ENCODE data around the gene SCRT2. TPM values are rescaled to one million over a fixed set of nuclear protein-coding genes. Genes with fewer than 3 reads are reported as not detected.

SCRT2 gene
- total RNA-seq, 2 experiments from 2014 or later = not detected

- peaks cover 63% of the 10 kb centered on the region for H3K27me3 Mint-ChIP-seq
- peaks cover 12% of the 10 kb centered on the region for H3K4me1 Mint-ChIP-seq
- H3K36me3 Mint-ChIP-seq (ENCODE audit: low read depth) = peaks cover 3% of the 10 kb centered on the region
- H3K9me3 Mint-ChIP-seq = no peaks in the 10 kb centered on the region
- H3K27ac Mint-ChIP-seq = no peak overlapping the region
- DNase-seq = no peak
- no peak overlapping the region for H3K4me3 Mint-ChIP-seq
- CTCF ChIA-PET = interaction anchor here (0.8 kb wide), 1 partner anchor 10 kb away, joined by 3 read pairs; no protein-coding TSS in a partner anchor
- POLR2A ChIA-PET = no interaction called here
Observed at GRCh38 chr20:675033-675452, 559 bp downstream of the SCRT2 start.

- Mint-ChIP-seq H3K36me3 (ENCODE audit: low read depth) (peaks cover 3% of the 10 kb centered on the region), H3K4me3 (no peak overlapping the region), H3K9me3 (no peaks in the 10 kb centered on the region), H3K27ac (no peak overlapping the region), H3K27me3 (peaks cover 58% of the 10 kb centered on the region), H3K4me1 (peaks cover 12% of the 10 kb centered on the region)
- CTCF ChIA-PET = interaction anchor here (0.7 kb wide), 1 partner anchor 266 kb away, joined by 3 read pairs; no protein-coding TSS in a partner anchor
- no peak for DNase-seq
- POLR2A ChIA-PET = no interaction called here
Observed at GRCh38 chr20:673603-674001, 2.0 kb downstream of the SCRT2 start.

GRCh38 chr20:672963-673602 is 2.5 kb downstream of the SCRT2 start:
- CTCF ChIA-PET = interaction anchor here (0.7 kb wide), 1 partner anchor 266 kb away, joined by 3 read pairs; no protein-coding TSS in a partner anchor

GRCh38 chr20:671252-672030 is 4.2 kb downstream of the SCRT2 start:
- Mint-ChIP-seq H3K9me3 (no peaks in the 10 kb centered on the region), H3K27ac (no peak overlapping the region), H3K36me3 (ENCODE audit: low read depth) (peaks cover 3% of the 10 kb centered on the region), H3K4me3 (no peak overlapping the region), H3K27me3 (peaks cover 51% of the 10 kb centered on the region), H3K4me1 (peaks cover 12% of the 10 kb centered on the region)
- CTCF ChIA-PET = interaction anchor here (1.0 kb wide), 1 partner anchor 26 kb away, joined by 3 read pairs; no protein-coding TSS in a partner anchor
- DNase-seq = no peak
- POLR2A ChIA-PET = no interaction called here

More at GRCh38 chr20:672963-673602, 2.5 kb downstream of the SCRT2 start:
- H3K4me3 Mint-ChIP-seq = no peak overlapping the region
- no peaks in the 10 kb centered on the region for H3K9me3 Mint-ChIP-seq
- H3K27me3 Mint-ChIP-seq = peaks cover 54% of the 10 kb centered on the region
- no peak overlapping the region for H3K27ac Mint-ChIP-seq
- H3K4me1 Mint-ChIP-seq = peaks cover 12% of the 10 kb centered on the region
- POLR2A ChIA-PET = no interaction called here
- peaks cover 3% of the 10 kb centered on the region for H3K36me3 Mint-ChIP-seq (ENCODE audit: low read depth)
- no peak for DNase-seq

GRCh38 chr20:669573-669972 is 6.0 kb downstream of the SCRT2 start:
- Mint-ChIP-seq H3K9me3 (no peaks in the 10 kb centered on the region), H3K27me3 (peaks cover 53% of the 10 kb centered on the region), H3K36me3 (ENCODE audit: low read depth) (no peaks in the 10 kb centered on the region), H3K4me1 (peaks cover 9% of the 10 kb centered on the region), H3K27ac (no peak overlapping the region), H3K4me3 (no peak overlapping the region)
- POLR2A ChIA-PET = no interaction called here
- CTCF ChIA-PET = interaction anchor here (1.1 to 1.3 kb wide), 3 partner anchors 22 to 287 kb away, joined by 3 to 5 read pairs (median 3); no protein-coding TSS in a partner anchor
- no peak for DNase-seq

- CTCF ChIA-PET = interaction anchor here (1.1 to 1.3 kb wide), 2 partner anchors 21 to 288 kb away, joined by 3 read pairs; no protein-coding TSS in a partner anchor
- DNase-seq = no peak
- H3K36me3 Mint-ChIP-seq (ENCODE audit: low read depth) = no peaks in the 10 kb centered on the region
- no peak overlapping the region for H3K4me3 Mint-ChIP-seq
- H3K27me3 Mint-ChIP-seq = peaks cover 47% of the 10 kb centered on the region
- H3K9me3 Mint-ChIP-seq = no peaks in the 10 kb centered on the region
- POLR2A ChIA-PET = no interaction called here
- peaks cover 7% of the 10 kb centered on the region for H3K4me1 Mint-ChIP-seq
- H3K27ac Mint-ChIP-seq = no peak overlapping the region
Observed at GRCh38 chr20:668638-669037, 7.0 kb downstream of the SCRT2 start.

GRCh38 chr20:668050-668449 is 7.6 kb downstream of the SCRT2 start:
- Mint-ChIP-seq H3K9me3 (no peaks in the 10 kb centered on the region), H3K4me3 (no peak overlapping the region), H3K27me3 (peaks cover 48% of the 10 kb centered on the region), H3K27ac (no peak overlapping the region), H3K4me1 (peaks cover 9% of the 10 kb centered on the region), H3K36me3 (ENCODE audit: low read depth) (no peaks in the 10 kb centered on the region)
- no peak for DNase-seq
- ChIA-PET CTCF (interaction anchor here (1.2 to 1.6 kb wide), 4 partner anchors 12 to 28 kb away, joined by 3 to 7 read pairs (median 6); partner anchors contain the start of gene SRXN1), POLR2A (no interaction called here)

- Mint-ChIP-seq H3K9me3 (no peaks in the 10 kb centered on the region), H3K27ac (no peak overlapping the region), H3K4me3 (no peak overlapping the region), H3K36me3 (ENCODE audit: low read depth) (no peaks in the 10 kb centered on the region), H3K4me1 (peaks cover 10% of the 10 kb centered on the region), H3K27me3 (peaks cover 48% of the 10 kb centered on the region)
- ChIA-PET POLR2A (no interaction called here), CTCF (interaction anchor here (0.7 to 1.6 kb wide), 14 partner anchors 9 to 426 kb away, joined by 3 to 7 read pairs (median 4); partner anchors contain the start of gene SRXN1)
- DNase-seq = peak; percentile 67
Observed at GRCh38 chr20:667351-668034, 8.1 kb downstream of the SCRT2 start.

GRCh38 chr20:666877-667276 is 8.7 kb downstream of the SCRT2 start:
- Mint-ChIP-seq H3K27ac (no peak overlapping the region), H3K36me3 (ENCODE audit: low read depth) (no peaks in the 10 kb centered on the region), H3K9me3 (no peaks in the 10 kb centered on the region), H3K4me1 (peaks cover 10% of the 10 kb centered on the region), H3K27me3 (peaks cover 44% of the 10 kb centered on the region), H3K4me3 (no peak overlapping the region)
- POLR2A ChIA-PET = no interaction called here
- no peak for DNase-seq
- CTCF ChIA-PET = interaction anchor here (0.7 to 1.6 kb wide), 14 partner anchors 9 to 426 kb away, joined by 3 to 7 read pairs (median 4); partner anchors contain the start of gene SRXN1

GRCh38 chr20:665276-665675 is 10.3 kb downstream of the SCRT2 start:
- Mint-ChIP-seq H3K27ac (no peak overlapping the region), H3K4me3 (no peak overlapping the region), H3K27me3 (peaks cover 52% of the 10 kb centered on the region), H3K4me1 (peaks cover 5% of the 10 kb centered on the region), H3K36me3 (ENCODE audit: low read depth) (no peaks in the 10 kb centered on the region), H3K9me3 (no peaks in the 10 kb centered on the region)
- POLR2A ChIA-PET = no interaction called here
- CTCF ChIA-PET = interaction anchor here (0.6 to 1.9 kb wide), 6 partner anchors 10 to 42 kb away, joined by 3 to 7 read pairs (median 4); partner anchors contain the start of genes SCRT2 and SRXN1
- no peak for DNase-seq

GRCh38 chr20:664576-664975 is 11.0 kb downstream of the SCRT2 start:
- Mint-ChIP-seq H3K4me3 (no peak overlapping the region), H3K36me3 (ENCODE audit: low read depth) (no peaks in the 10 kb centered on the region), H3K9me3 (no peaks in the 10 kb centered on the region), H3K27ac (no peak overlapping the region), H3K4me1 (peaks cover 5% of the 10 kb centered on the region), H3K27me3 (peaks cover 52% of the 10 kb centered on the region)
- no peak for DNase-seq
- POLR2A ChIA-PET = no interaction called here
- CTCF ChIA-PET = interaction anchor here (0.6 to 1.9 kb wide), 6 partner anchors 11 to 41 kb away, joined by 3 to 7 read pairs (median 4); partner anchors contain the start of genes SCRT2 and SRXN1

GRCh38 chr20:664151-664550 is 11.5 kb downstream of the SCRT2 start:
- Mint-ChIP-seq H3K27me3 (peaks cover 52% of the 10 kb centered on the region), H3K27ac (no peak overlapping the region), H3K36me3 (ENCODE audit: low read depth) (no peaks in the 10 kb centered on the region), H3K9me3 (no peaks in the 10 kb centered on the region), H3K4me3 (no peak overlapping the region), H3K4me1 (peaks cover 5% of the 10 kb centered on the region)
- DNase-seq = no peak
- ChIA-PET POLR2A (no interaction called here), CTCF (interaction anchor here (1.1 to 1.9 kb wide), 4 partner anchors 11 to 19 kb away, joined by 3 to 7 read pairs (median 5); partner anchors contain the start of genes SCRT2 and SRXN1)

Measured in activated CD4-positive, alpha-beta memory T cell treated with anti-CD3 and anti-CD28 coated beads, Interleukin-2, amount 10 ng/mL, durations not matched to agents 7 days and 5 days (primary cell).